Hematopoietic multipotent progenitor cell treated with erythropoietin and hydrocortisone succinate and interleukin-3 and kit ligand, for 8 days (in vitro differentiated cells): ENCODE results near the gene SRRM3.
"Not testable (repeated sequence)": the region's sequence is repeated elsewhere in the genome, so short reads cannot be mapped to it uniquely, and the experiment has no call there.

Experiments
- DNase-seq: peaks from one replicate; pipeline ENCODE4 v3.0.0-alpha.2; 2015

The SRRM3 gene

GRCh38 chr7:76231071-76231470, 29.4 kb downstream of the SRRM3 start:
- no peak for DNase-seq

- no peak for DNase-seq
Observed at GRCh38 chr7:76231583-76231982, 29.9 kb downstream of the SRRM3 start.

- DNase-seq, result no peak
Observed at GRCh38 chr7:76232698-76233097, 31.0 kb downstream of the SRRM3 start.

GRCh38 chr7:76233538-76234281, 32.0 kb downstream of the SRRM3 start:
- no peak for DNase-seq

GRCh38 chr7:76234282-76234584, 32.5 kb downstream of the SRRM3 start:
- no peak for DNase-seq

GRCh38 chr7:76234931-76235441, 33.3 kb downstream of the SRRM3 start:
- peak; percentile 81 for DNase-seq

GRCh38 chr7:76236224-76236623, 34.5 kb downstream of the SRRM3 start:
- DNase-seq, result no peak

GRCh38 chr7:76238326-76238725, 36.6 kb downstream of the SRRM3 start:
- DNase-seq, result no peak

GRCh38 chr7:76241141-76241540, 39.4 kb downstream of the SRRM3 start:
- no peak for DNase-seq

- not testable (repeated sequence) for DNase-seq
Observed at GRCh38 chr7:76242517-76243063, 40.9 kb downstream of the SRRM3 start.

GRCh38 chr7:76244781-76245391, 43.2 kb downstream of the SRRM3 start:
- no peak for DNase-seq

- DNase-seq, result no peak
Observed at GRCh38 chr7:76246804-76247389, 45.2 kb downstream of the SRRM3 start.

- no peak for DNase-seq
Observed at GRCh38 chr7:76247938-76248337, 46.2 kb downstream of the SRRM3 start.

- no peak for DNase-seq
Observed at GRCh38 chr7:76252021-76252420, 50.3 kb downstream of the SRRM3 start.

GRCh38 chr7:76254781-76255180, 53.1 kb downstream of the SRRM3 start:
- no peak for DNase-seq

- DNase-seq, result no peak
Observed at GRCh38 chr7:76257973-76258372, 56.3 kb downstream of the SRRM3 start.

GRCh38 chr7:76259124-76260093, 57.7 kb downstream of the SRRM3 start:
- DNase-seq, result no peak

- peak; percentile 44 for DNase-seq
Observed at GRCh38 chr7:76260171-76260703, 58.5 kb downstream of the SRRM3 start.

- no peak for DNase-seq
Observed at GRCh38 chr7:76261329-76261728, 59.6 kb downstream of the SRRM3 start.

- no peak for DNase-seq
Observed at GRCh38 chr7:76261931-76262330, 60.2 kb downstream of the SRRM3 start.

GRCh38 chr7:76262683-76263402, 61.1 kb downstream of the SRRM3 start:
- peak; percentile 68 for DNase-seq

GRCh38 chr7:76265299-76265698, 63.6 kb downstream of the SRRM3 start:
- DNase-seq, result no peak
